Measurements from ENCODE around the gene DLGAP3. TPM values are rescaled to one million over a fixed set of nuclear protein-coding genes. Genes with fewer than 3 reads are reported as not detected.

The DLGAP3 gene
- total and polyA plus RNA-seq, 4 donors, result 0.05 to 0.19 (median 0.08) TPM

DNA sequence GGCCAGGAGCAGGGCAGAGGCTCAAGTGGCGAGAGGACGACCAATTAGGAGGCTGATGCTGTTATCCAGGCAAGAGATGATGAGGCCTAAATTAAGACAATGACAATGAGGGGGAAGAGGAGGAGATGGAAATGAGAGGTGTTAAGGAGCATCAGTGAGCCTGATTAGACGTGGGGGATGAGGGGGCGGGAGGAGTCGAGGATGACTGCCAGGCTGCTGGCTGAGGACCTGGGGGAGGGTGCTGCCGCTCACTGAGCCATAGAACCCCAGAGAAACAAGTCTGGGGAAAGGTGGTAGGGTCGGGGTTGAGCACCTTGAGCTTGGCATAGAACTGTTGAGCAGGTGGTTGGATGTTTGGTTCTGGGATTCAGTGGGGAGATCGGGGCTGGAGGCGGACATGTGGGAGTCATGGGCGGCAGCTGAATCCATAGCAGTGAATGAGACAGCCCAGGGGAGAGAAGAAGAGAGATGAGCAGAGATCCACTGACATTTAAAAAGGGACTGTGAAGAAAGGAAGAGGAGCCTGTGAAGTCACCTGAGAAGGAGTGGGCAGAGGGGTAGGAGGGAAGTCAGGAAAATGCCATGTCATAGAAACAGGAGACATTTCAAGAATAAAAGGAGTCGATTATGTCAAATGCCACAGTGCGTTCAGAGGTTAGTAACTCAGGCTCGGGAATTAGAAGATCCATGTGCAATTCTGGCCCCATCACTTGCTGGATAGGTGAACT is 28.5 kb downstream of the DLGAP3 start:
- Histone ChIP-seq H3K4me3 (ENCODE audit: low read depth in 1 of 3, low read length in 3 of 3) (no peak overlapping the region), H3K4me1 (ENCODE audit: control insufficient read depth in 4 of 4, insufficient read depth in 4 of 4, low read length in 3 of 4) (no peaks in the 10 kb centered on the region), H3K36me3 (ENCODE audit: control insufficient read depth in 4 of 4, insufficient read depth in 3 of 4, low read depth in 1 of 4, low read length in 3 of 4) (no peaks in the 10 kb centered on the region), H3K27ac (ENCODE audit: low read depth in 1 of 2, low read length in 2 of 2) (no peak overlapping the region), H3K27me3 (ENCODE audit: control insufficient read depth in 4 of 4, insufficient read depth in 4 of 4, low read length in 3 of 4) (peaks cover 0 to 7% (median 0%) of the 10 kb centered on the region in 4 donors), H3K9me3 (ENCODE audit: control insufficient read depth in 4 of 4, low read length in 3 of 4) (no peaks in the 10 kb centered on the region), H3K9ac (ENCODE audit: low read depth in 1 of 2, low read length in 2 of 2) (no peak overlapping the region)
- WGBS, result 67% methylated on average over 13 of the region's 13 CpGs
- DNase-seq (ENCODE audit: low spot score), result no peak
- TF ChIP-seq RAD21 (IDR thresholded peaks at IDR 0.05), result no peak
- TF ChIP-seq, protein P1, sequence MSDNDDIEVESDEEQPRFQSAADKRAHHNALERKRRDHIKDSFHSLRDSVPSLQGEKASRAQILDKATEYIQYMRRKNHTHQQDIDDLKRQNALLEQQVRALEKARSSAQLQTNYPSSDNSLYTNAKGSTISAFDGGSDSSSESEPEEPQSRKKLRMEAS (IDR thresholded peaks at IDR 0.05), result no peak
- TF ChIP-seq TAF1 (conservative IDR thresholded peaks at IDR 0.05), result no peak
- no peak for TF ChIP-seq RXRA (IDR thresholded peaks at IDR 0.05)
- TF ChIP-seq, protein P2, sequence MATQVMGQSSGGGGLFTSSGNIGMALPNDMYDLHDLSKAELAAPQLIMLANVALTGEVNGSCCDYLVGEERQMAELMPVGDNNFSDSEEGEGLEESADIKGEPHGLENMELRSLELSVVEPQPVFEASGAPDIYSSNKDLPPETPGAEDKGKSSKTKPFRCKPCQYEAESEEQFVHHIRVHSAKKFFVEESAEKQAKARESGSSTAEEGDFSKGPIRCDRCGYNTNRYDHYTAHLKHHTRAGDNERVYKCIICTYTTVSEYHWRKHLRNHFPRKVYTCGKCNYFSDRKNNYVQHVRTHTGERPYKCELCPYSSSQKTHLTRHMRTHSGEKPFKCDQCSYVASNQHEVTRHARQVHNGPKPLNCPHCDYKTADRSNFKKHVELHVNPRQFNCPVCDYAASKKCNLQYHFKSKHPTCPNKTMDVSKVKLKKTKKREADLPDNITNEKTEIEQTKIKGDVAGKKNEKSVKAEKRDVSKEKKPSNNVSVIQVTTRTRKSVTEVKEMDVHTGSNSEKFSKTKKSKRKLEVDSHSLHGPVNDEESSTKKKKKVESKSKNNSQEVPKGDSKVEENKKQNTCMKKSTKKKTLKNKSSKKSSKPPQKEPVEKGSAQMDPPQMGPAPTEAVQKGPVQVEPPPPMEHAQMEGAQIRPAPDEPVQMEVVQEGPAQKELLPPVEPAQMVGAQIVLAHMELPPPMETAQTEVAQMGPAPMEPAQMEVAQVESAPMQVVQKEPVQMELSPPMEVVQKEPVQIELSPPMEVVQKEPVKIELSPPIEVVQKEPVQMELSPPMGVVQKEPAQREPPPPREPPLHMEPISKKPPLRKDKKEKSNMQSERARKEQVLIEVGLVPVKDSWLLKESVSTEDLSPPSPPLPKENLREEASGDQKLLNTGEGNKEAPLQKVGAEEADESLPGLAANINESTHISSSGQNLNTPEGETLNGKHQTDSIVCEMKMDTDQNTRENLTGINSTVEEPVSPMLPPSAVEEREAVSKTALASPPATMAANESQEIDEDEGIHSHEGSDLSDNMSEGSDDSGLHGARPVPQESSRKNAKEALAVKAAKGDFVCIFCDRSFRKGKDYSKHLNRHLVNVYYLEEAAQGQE (IDR thresholded peaks at IDR 0.05), result no peak
- no peak for TF ChIP-seq EGR1 (IDR thresholded peaks at IDR 0.05; ENCODE audit: low read depth in 2 of 2)
- TF ChIP-seq, protein P3, sequence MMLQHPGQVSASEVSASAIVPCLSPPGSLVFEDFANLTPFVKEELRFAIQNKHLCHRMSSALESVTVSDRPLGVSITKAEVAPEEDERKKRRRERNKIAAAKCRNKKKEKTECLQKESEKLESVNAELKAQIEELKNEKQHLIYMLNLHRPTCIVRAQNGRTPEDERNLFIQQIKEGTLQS (IDR thresholded peaks at IDR 0.05), result no peak
- no peak for TF ChIP-seq SP1 (IDR thresholded peaks at IDR 0.05)
- TF ChIP-seq YY1 (IDR thresholded peaks at IDR 0.05), result no peak
- TF ChIP-seq HNF4A (conservative IDR thresholded peaks at IDR 0.05), result no peak
- TF ChIP-seq FOXA2 (IDR thresholded peaks at IDR 0.05), result no peak
- no peak for TF ChIP-seq FOXA1 (IDR thresholded peaks at IDR 0.05)
- no peak for TF ChIP-seq JUND (IDR thresholded peaks at IDR 0.05)

DNA sequence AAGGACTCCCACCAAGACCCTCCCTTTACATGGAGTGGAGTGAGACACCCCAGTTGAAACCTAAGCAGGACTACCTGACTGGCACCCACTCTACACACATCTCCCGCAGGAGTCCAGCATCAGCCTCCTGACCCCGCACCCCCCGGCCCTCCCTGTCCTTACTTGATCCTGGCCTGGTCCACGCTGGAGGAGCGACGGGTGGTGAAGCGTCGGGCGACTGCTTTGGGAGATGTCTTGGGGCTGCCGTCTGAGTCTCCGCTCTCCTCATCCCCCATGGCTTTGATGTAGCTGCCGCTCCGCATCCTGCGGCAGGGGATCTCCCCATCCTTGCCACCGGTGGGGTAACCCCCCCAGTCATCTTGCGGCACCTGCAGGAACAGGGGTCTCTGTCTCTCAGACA is 29.5 kb downstream of the DLGAP3 start:
- Histone ChIP-seq H3K4me3 (ENCODE audit: low read depth in 1 of 3, low read length in 3 of 3) (no peak overlapping the region), H3K27ac (ENCODE audit: low read depth in 1 of 2, low read length in 2 of 2) (no peak overlapping the region), H3K36me3 (ENCODE audit: control insufficient read depth in 4 of 4, insufficient read depth in 3 of 4, low read depth in 1 of 4, low read length in 3 of 4) (no peaks in the 10 kb centered on the region), H3K9ac (ENCODE audit: low read depth in 1 of 2, low read length in 2 of 2) (no peak overlapping the region), H3K4me1 (ENCODE audit: control insufficient read depth in 4 of 4, insufficient read depth in 4 of 4, low read length in 3 of 4) (no peaks in the 10 kb centered on the region), H3K27me3 (ENCODE audit: control insufficient read depth in 4 of 4, insufficient read depth in 4 of 4, low read length in 3 of 4) (peaks cover 0 to 7% (median 0%) of the 10 kb centered on the region in 4 donors), H3K9me3 (ENCODE audit: control insufficient read depth in 4 of 4, low read length in 3 of 4) (no peaks in the 10 kb centered on the region)
- WGBS, result 91% methylated on average over 16 of the region's 16 CpGs
- TF ChIP-seq FOXA2 (IDR thresholded peaks at IDR 0.05) (no peak), RXRA (IDR thresholded peaks at IDR 0.05) (no peak), NR2F2 (IDR thresholded peaks at IDR 0.05) (no peak), SP1 (IDR thresholded peaks at IDR 0.05) (no peak), TAF1 (conservative IDR thresholded peaks at IDR 0.05) (no peak), YY1 (IDR thresholded peaks at IDR 0.05) (no peak), EGR1 (IDR thresholded peaks at IDR 0.05; ENCODE audit: low read depth in 2 of 2) (no peak), HNF4A (conservative IDR thresholded peaks at IDR 0.05) (no peak), HNF4G (IDR thresholded peaks at IDR 0.05) (no peak), RAD21 (IDR thresholded peaks at IDR 0.05) (no peak)
- TF ChIP-seq, protein P3 (IDR thresholded peaks at IDR 0.05), result no peak
- TF ChIP-seq, protein P4, sequence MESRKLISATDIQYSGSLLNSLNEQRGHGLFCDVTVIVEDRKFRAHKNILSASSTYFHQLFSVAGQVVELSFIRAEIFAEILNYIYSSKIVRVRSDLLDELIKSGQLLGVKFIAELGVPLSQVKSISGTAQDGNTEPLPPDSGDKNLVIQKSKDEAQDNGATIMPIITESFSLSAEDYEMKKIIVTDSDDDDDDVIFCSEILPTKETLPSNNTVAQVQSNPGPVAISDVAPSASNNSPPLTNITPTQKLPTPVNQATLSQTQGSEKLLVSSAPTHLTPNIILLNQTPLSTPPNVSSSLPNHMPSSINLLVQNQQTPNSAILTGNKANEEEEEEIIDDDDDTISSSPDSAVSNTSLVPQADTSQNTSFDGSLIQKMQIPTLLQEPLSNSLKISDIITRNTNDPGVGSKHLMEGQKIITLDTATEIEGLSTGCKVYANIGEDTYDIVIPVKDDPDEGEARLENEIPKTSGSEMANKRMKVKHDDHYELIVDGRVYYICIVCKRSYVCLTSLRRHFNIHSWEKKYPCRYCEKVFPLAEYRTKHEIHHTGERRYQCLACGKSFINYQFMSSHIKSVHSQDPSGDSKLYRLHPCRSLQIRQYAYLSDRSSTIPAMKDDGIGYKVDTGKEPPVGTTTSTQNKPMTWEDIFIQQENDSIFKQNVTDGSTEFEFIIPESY (IDR thresholded peaks at IDR 0.05), result no peak
- TF ChIP-seq, protein P5, sequence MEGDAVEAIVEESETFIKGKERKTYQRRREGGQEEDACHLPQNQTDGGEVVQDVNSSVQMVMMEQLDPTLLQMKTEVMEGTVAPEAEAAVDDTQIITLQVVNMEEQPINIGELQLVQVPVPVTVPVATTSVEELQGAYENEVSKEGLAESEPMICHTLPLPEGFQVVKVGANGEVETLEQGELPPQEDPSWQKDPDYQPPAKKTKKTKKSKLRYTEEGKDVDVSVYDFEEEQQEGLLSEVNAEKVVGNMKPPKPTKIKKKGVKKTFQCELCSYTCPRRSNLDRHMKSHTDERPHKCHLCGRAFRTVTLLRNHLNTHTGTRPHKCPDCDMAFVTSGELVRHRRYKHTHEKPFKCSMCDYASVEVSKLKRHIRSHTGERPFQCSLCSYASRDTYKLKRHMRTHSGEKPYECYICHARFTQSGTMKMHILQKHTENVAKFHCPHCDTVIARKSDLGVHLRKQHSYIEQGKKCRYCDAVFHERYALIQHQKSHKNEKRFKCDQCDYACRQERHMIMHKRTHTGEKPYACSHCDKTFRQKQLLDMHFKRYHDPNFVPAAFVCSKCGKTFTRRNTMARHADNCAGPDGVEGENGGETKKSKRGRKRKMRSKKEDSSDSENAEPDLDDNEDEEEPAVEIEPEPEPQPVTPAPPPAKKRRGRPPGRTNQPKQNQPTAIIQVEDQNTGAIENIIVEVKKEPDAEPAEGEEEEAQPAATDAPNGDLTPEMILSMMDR (IDR thresholded peaks at IDR 0.05; ENCODE audit: low read depth, low read length, missing input control), result no peak
- TF ChIP-seq, protein P2 (IDR thresholded peaks at IDR 0.05), result no peak
- TF ChIP-seq, protein P1 (IDR thresholded peaks at IDR 0.05), result no peak
- no peak for DNase-seq (ENCODE audit: low spot score)

Measured in liver (tissue), 9 donors.